Coronary artery (tissue), 2 donors: ENCODE data around the gene S1PR3.

Experiments used
- DNase-seq: peaks from one replicate; pipeline ENCODE4 v3.0.0-alpha.2; 2017; ENCODE audit warnings: low spot score
- H3K27ac ChIP-seq, 2 donors: fragments of 200-600 bp; sonication (generic); one replicate each; pipeline ENCODE4 v1.5.1; 2016 to 2019
- H3K4me3 ChIP-seq: fragments of 200-600 bp; sonication (generic); 2 replicates; pipeline ENCODE4 v1.5.1; 2016; ENCODE audit warnings: mild to moderate bottlenecking, moderate library complexity
- TF ChIP-seq, protein P1 (sequence below): fragments of 200-600 bp; sonication (generic); IDR thresholded peaks from one replicate; pipeline ENCODE4 v1.5.1; 2019; ENCODE audit warnings: antibody characterized with exemption

The S1PR3 gene

DNA sequence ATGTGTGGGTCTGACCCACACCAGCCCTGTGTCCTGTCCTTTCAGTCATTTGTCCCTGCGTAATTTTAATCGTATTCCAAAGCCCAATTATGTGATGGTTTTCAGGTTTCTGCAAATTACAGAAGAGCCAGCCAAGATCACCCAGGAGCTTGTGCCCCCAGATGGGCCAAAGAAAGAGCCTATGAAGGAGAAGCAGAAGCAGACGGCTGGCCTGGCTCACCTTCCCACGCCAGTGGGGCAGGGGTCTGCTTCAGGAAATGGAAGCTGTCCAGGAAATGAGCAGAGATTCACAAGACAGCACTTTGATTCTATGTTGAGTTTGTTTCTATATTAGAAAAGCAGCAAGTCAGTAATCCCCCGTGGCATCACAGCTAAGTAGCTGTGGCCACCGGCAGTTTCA, 11.7 kb downstream of the S1PR3 start:
- H3K27ac ChIP-seq = no peak overlapping the region
- DNase-seq = peak; percentile 47
- no peak overlapping the region for H3K4me3 ChIP-seq
- TF ChIP-seq, protein P1, sequence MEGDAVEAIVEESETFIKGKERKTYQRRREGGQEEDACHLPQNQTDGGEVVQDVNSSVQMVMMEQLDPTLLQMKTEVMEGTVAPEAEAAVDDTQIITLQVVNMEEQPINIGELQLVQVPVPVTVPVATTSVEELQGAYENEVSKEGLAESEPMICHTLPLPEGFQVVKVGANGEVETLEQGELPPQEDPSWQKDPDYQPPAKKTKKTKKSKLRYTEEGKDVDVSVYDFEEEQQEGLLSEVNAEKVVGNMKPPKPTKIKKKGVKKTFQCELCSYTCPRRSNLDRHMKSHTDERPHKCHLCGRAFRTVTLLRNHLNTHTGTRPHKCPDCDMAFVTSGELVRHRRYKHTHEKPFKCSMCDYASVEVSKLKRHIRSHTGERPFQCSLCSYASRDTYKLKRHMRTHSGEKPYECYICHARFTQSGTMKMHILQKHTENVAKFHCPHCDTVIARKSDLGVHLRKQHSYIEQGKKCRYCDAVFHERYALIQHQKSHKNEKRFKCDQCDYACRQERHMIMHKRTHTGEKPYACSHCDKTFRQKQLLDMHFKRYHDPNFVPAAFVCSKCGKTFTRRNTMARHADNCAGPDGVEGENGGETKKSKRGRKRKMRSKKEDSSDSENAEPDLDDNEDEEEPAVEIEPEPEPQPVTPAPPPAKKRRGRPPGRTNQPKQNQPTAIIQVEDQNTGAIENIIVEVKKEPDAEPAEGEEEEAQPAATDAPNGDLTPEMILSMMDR = no peak

DNA sequence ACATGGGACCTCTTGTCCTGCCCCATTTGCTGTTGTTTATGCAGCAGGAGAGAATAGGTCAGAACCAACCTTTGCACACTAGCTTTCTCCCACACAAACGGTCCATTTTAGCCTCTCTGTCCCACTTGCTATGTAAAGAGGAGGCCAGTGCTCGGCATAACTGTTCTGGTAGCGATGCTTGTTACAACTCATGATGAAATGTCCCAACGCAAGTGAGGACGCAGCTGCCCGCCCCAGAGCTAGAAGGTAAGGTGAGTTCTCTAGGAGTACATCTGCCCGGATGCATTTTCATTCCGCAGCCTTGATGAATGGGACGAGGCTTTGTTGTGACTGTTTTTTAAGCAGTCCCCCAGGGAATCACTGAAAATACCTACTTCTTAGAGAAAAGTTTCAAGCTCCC, 14.1 kb downstream of the S1PR3 start:
- DNase-seq = peak; percentile 33
- TF ChIP-seq, protein P1 = no peak
- no peak overlapping the region for H3K4me3 ChIP-seq
- no peak overlapping the region for H3K27ac ChIP-seq

DNA sequence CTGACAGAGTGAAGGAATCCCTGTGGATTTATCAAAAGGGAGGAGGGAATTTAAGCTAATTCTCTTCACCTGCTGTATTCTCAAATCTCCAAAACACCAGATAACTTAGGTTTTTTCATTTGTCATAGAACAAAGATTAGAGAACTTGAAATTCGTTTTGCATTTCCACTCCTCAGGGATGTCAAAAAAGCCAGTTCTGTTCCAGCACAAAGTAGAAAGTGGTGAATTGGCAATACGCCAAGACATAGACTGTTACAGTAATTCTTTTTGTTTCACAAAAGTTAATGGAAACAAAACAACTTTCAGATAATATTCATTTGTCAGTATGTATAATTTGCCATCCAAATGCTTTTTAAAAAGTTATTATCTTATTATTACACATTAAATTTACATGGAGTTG, 15.0 kb downstream of the S1PR3 start:
- no peak overlapping the region for H3K4me3 ChIP-seq
- H3K27ac ChIP-seq = no peak overlapping the region
- no peak for DNase-seq
- TF ChIP-seq, protein P1 = no peak

DNA sequence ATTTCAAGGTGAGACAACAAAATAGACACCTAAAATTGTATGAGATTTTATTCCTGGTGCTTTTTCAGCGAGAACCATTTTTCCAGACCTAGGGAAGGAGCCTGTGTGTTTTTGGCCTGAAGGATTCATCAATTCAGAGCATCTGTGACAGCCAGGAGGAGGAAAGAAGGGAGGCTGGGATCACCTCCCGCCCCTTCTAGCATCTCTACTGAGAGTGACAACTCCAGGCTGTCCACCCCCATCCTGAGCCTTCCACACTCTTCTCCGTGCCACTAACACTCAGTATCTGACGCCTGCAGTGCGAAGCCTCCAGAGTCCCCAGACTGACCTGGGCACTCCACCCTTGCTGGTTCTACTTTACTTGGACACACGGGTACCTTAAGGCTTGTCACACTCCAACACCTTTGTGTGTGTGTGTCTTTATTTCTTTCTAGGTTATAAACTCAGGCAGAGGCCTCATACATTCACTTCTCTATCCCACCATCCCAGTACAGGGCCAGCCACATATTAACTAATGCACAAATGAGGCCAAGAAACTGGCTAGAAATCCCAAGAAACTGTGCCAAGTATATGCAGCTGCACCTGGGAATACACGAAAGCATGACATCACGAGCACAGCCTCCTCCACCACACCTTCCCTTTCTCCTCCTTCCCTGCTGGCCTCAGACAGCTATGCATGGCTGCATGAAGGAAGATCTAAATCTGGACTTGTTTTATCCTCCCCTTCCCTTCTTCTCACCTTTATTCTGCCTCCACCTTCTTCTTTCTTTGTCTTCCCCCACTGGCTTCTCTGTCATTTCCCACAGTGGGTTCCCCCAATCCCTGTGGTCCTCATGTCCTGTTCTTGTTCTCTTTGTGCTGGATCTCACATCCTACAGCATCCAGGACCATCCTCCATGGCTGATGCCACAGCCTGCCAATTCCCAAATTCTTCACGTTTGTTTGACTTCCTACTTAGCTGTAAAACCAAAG, 16.0 kb downstream of the S1PR3 start:
- Histone ChIP-seq H3K4me3 (no peak overlapping the region), H3K27ac (no peak overlapping the region)
- TF ChIP-seq, protein P1 = no peak
- peak; percentile 52 for DNase-seq

DNA sequence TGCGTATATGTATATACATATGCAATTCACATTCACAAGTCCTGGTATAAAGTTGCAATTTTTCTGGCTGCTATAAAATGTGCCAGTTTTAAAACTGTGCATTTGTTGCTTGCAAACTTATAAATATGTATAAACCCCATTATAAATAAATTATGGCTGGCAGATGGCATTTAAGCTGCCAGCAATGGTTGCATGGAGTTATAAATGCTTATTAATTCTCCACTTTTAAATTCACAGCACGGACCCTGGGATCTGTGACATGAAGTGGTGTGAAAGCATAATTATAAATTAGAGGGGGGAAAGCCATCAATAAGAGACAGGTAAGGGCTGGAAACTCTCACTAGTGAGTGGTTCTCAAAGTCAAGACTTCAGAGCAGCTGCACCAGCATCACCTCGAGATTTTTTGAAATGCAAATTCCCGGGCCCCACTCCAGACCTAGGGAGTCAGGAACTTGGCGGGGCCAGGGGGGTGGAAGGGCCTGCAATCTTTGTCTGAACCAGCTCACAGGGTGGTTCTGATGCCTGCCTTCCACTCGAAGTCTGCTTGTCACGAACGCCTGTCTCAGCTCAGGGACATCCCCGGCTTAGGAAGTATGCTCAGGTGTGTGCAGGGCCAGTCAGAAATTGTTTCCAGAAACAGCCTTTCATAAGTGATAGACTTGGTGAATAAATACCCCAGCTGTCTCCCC, 16.9 kb downstream of the S1PR3 start:
- Histone ChIP-seq H3K4me3 (no peak overlapping the region), H3K27ac (no peak overlapping the region)
- TF ChIP-seq, protein P1 = no peak
- peak; percentile 62 for DNase-seq

DNA sequence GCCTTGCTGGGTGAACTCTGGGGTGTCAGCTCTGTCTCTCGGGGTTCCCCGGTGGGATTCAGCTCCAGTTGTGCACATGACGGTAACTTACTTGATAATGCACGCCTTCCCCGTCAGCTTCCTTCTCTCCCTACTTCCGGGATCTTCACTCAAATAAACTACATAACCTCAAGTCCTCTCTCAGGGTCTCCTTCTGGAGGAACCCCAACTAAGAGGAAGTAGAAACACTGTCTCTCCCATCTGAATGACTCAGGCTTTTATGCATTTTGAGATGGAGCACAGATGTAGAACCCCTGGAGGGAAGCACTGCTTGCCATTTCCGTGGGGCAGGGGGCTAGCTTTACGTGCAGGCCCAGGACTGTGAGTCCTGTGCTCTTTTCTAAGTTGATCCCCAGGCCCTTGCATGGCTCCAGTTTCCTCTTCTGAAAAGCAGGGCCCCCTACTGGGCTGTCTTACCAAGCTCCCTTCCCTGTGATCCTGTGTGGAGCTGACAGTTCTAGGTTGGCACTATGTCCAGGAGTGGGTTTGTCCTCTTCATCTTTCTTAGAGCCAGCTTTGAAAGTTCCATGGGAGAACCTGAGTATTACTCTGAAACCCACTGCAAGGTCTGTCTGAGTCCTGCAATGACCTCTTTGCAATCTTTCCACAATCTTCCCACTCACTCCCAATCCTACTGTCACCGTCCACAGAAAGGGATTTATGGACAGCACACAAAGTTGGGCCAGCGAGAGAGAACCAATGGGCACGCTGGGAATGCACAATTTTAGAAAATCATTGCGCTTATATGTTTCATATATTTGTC, 17.7 kb downstream of the S1PR3 start:
- TF ChIP-seq, protein P1 = no peak
- no peak overlapping the region for H3K4me3 ChIP-seq
- no peak for DNase-seq
- H3K27ac ChIP-seq = no peak overlapping the region
